ENCODE results near the gene ELF4.
"Not testable (repeated sequence)": the region's sequence is repeated elsewhere in the genome, so short reads cannot be mapped to it uniquely, and the experiment has no call there.

Gene ELF4

DNA sequence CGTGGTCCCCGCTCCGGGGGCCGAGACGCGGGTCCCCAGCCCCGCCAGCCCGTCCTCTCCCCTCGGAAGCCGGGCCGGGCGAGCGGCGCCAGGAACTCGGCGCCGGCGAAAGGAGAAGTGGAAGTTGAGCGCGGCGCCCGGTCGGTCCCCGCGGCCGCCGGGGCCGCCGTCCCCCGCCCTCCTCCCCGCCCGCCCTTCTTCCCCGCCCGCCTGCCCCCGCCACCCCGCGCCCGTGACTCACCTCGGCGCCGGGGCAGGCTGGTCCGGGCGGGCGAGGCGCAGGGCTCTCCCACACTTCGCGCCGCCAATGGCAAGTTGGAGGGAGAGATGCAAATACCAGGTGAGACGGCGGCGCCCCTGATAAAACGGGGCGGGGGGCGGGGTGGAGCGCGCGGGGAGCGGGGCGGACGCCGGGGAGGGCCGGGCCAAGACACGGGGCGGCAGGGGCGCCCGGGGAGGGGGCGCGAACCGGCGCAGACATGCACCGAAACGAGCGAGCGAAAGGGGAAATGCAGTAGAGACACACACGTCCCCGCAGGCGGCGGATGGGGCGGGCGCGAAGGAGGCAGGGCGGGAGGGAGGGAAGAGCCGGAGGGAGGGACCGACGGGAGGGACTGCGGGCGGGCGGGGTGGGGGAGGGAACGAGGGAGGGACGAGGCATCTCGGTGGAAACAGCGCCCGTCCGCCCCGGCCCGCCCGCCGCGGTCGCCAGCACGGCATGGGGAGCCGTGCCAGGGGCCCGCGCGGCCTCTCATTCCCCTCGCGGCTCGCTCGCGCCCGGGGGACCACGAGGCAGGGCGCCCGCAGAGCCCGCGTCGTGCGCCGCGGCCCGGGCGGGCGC, at the start of gene ELF4:
Gene ELF4, minus strand, starts transcription at position 119 of the 841 bp plus-strand sequence. CDS start 29,167 bp downstream, outside the sequence.
- DNase-seq: peak; percentile 74

DNA sequence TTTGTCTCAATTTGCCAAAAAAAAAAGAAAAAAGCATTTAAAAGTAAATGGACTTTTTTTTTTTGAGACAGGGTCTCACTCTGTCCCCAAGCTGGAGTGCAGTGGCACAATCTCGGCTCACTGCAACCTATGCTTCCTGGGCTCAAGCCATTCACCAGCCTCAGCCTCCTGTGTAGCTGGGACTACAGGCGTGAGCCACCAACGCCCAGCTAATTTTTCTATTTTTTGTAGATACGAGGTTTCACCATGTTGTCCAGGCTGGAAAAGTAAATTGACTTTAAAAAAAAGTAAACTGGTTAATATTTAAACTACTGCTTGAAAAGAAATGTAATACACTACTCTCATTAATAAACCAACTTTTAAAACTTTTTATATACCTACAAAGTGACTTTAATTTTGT, 49.5 kb upstream of the ELF4 start:
- no peak for DNase-seq

GRCh38 chrX:130158311-130158710, 48.0 kb upstream of the ELF4 start:
- DNase-seq: no peak

DNA sequence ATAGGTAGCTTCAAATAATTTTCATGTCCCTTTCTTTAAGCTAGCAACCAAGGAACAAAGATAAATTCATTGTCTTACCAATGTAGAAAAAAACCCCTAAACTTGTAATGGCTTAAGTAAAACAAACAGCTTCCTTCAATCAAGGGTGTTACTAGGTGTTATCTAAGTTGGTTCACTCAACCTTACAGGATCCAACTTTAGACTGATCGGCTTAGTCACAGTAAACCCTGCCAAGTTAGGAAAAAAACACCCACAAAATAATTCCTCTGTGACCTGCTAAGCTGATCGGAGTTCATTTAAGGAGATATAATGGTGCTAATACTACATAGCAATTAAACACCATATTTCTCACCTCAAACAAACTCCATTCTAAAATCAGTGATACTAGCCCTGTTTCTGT, 45.3 kb upstream of the ELF4 start:
- DNase-seq: no peak

- no peak for DNase-seq
Measured at GRCh38 chrX:130147631-130148030, 37.3 kb upstream of the ELF4 start.

DNA sequence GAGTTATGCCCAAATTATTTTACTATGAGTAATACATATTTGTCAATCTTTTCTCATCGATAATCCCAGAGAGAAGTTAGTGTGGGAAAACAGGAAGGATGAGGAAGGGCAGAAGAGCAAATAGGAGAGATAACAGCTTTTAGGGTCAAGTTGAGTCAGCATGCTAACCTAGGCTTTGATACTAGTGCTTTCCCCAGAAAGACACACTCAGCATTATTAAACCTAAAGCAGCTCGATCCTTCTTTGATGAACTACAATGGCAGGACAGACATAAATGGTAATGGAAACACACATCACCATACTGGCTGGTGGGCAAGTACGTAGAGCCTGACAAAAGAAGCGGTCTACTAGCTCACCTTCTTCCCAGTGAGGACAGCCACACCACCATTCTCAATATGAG, 34.8 kb upstream of the ELF4 start:
- DNase-seq: no peak

- peak; percentile 18 for DNase-seq
Measured at GRCh38 chrX:130144509-130144908, 34.2 kb upstream of the ELF4 start.

DNA sequence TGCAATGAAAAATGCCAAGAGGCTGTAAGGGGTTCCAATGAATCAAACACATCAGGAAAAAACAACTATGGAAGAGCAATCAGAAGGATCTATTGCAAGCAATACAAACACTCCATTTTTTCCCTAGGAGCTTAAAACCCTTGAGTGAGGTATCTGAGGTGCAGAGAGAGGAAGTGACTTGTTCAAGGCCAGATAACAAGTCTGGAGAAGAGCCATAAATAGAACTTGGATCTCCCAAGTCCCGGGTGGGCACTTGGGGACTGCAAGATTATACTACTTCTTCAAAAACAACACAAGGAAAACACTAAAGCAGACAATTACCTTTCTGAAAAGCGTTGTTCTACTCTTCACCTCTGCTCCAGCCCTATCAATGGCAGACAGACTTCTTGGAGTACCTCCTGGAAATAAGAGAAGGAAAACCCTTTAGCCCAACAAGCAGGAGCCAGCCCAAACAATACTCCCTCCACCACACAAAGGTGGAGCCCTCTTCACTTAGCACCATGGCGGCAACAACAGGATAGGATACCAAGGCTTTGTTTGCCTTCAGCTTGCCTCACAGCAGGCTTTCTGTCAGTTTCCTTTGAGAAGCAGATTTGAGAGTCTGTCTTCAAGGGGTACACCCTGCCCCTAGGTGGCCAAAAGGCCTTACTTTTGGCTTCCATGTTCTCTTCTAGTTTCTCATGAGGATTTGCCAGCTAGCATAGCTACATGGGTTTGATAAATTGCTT, 29.3 kb upstream of the ELF4 start:
- peak; percentile 34 for DNase-seq

DNA sequence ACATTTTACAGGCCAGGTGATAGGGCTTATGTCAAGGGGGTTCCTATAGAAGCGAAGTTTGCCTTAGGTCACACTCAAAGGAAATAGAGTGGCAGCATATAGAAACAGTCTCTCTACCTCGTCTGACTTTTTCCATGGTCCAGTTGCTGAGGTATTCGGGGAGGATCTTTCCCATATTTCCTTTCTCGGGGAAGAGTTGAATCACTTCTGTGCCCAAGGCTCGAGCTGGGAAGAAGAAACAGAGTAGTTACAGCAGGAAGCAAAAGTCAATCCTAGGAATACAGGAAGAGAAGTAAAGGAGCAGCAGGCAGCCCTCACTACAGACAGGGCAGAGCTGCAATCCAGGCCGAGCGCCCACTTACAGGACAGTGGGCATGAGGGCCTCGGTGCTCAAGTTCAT, 26.7 kb upstream of the ELF4 start:
- no peak for DNase-seq

DNA sequence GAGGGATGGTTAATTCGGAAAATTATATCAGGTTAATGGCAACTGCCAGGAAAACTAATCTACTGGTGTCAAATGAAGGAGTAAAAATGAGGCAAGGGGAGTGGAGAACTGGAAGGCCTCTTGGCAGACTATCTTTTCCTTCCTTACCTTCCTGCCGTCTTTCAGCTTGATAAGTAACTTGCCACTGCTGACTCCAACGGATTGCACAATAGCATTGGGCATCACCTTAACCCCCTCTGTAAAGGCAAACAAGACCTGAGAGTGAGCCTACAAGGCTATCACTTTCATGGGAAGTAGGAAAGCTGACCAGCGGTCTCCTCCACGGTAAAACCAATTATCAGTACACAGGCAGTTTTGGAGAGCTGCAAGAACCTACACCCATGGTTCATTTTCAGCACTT, 26.2 kb upstream of the ELF4 start:
- no peak for DNase-seq

GRCh38 chrX:130130990-130131389, 20.7 kb upstream of the ELF4 start:
- DNase-seq: no peak

- peak; percentile 22 for DNase-seq
Measured at GRCh38 chrX:130125091-130125874, 15.0 kb upstream of the ELF4 start.

- no peak for DNase-seq
Measured at GRCh38 chrX:130124577-130124976, 14.3 kb upstream of the ELF4 start.

DNA sequence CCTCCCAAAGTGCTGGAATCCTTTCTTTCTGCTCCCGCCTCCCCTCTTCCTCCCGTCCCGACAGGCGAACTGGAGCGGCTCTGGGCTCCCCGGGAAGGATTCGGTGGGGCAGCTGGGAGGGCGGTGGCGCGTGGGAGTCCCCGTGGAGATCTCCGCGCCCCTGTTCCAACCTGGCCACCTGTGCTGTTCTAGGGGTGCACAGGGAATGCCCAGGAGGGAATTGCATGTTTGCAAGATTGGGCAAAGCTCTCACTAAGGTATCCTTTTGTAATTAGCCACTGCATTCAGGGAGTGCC, 11.2 kb upstream of the ELF4 start:
- DNase-seq: no peak

DNA sequence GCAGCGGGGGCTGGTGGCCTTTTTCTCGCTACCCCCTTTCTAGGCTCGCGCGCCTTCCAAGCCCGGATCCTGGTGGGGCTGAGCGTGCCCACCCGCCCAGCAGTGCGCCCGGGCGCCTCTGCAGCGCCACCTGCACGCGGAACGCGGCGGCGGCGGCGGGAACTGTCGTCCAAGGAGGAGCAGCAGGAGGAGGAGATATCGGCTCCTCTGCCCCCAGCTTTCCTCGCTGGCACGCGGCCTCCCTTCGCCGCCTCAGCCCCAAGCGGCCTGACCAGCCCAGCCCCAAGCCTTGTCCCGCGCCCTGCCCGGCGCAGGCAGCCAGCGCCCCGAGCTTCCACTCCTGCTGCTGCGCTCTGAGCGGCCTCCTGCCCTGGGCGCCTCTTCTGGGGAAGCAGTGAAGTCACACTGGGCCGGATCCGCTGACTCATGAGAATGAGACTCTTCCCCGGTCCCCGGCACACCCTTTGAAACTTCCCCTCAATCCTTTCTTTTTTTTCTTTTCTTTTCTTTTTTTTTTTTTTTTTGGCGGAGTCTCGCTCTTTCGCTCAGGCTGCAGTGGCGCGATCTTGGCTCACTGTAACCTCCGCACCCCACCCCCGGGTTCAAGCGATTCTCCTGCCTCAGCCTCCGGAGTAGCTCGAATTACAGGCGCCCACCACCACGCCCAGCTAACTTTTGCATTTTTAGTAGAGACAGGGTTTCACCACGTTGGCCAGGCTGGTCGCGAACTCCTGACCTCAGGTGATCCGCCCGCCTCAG, 10.6 kb upstream of the ELF4 start:
- DNase-seq: peak; percentile 80

DNA sequence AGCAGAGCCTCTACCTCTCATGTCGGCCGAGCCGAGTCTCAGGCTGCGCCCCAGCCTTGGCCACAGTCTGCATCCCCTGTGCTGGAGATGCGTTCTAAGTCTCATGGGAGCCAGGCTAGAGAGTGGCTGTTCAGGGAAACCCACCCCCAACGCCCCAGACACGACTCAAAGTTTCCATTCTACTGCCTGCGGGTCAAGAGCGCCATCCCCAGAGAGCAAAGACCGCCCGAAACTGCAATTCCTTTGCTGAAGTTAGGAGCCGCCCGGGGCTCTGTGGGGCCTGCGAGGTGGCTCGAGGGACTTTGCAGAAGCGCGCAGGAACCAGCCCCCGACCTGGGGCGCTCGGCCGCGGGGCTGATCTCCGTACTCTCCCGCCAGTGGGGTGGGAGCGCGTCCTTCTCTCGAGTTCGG, 10.0 kb upstream of the ELF4 start:
- peak; percentile 44 for DNase-seq

DNA sequence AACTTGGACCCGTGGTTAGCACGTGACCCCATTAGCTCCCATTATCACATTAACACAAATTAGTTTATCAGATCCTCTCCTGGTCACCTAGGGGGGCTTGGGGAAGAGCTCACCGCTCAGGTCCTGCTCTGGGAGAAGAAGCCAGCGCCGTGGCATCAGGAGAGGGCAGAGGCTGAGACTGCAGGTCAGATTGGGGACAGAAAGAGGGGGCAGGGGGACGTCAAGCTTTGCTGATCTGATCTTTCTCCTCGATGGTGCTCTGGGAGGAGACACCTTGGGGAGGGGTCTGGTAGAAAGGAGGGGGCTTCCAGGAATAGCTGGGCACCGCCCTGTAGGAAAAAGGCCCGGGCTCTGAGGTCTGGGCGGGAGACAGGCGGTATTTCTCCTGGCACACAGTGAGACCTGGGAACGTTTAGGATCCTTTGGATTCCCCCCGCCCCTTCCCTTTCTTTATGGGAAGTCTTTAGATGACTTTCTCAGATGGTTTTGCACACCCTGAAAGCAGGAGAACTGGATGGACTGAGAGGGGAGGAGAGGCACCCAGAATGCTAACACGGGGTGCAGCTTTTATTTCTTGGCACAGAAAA, 9.1 kb upstream of the ELF4 start:
- no peak for DNase-seq

- no peak for DNase-seq
Measured at GRCh38 chrX:130118441-130119311, 8.4 kb upstream of the ELF4 start.

DNA sequence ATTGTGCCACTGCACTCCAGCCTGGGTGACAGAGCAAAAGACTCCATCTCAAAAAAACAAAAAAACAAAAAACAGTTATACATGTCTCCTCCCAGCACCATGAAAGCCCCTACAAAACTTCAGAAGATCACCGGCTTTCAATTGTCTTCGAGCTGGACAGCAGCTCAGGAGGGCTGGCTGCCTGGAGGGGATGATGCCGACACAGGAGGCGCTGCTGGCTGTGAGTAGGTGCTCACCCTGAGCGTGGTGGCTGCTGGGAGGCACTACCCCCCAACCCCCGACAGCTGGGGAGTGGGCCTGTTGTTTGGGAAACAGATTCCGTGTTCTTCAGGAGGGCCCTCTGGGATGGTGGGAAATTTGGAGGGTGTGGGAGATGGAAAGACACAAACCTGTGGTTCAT, 6.9 kb upstream of the ELF4 start:
- no peak for DNase-seq

GRCh38 chrX:130115119-130115885, 5.0 kb upstream of the ELF4 start:
- DNase-seq: not testable (repeated sequence)

DNA sequence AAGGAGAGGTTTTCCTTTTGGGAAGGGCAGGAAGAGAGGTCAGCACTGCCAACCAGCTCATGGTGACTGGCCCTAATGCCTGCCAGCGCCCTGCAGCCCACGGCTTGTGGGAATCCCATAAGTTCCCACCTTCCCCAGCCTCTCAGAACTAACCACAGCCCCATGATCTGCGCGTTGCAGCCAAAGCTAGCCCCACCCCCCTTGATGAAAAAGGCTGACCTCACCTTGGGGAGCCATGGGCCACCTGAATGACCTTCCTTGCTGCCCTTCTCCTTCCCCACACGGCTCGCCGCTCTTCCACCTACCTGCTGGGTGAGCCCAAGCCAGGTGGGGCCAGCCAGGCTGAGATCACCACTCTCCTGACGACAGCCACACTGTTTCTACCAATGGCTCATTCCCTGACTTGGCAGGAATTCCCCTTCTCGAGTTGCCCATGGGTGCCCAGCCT, 3.9 kb upstream of the ELF4 start:
- no peak for DNase-seq
